Measurements from ENCODE around the gene ESM1.

Gene ESM1

GRCh38 chr5:54988218-54988617 is 2.8 kb upstream of the ESM1 start:
- no peak for TF ChIP-seq CTCF (conservative IDR thresholded peaks at IDR 0.05; ENCODE audit: control insufficient read depth, insufficient read depth, low read depth, low read length)
- DNase-seq (ENCODE audit: low read depth), result no peak

GRCh38 chr5:54986269-54986654 is 869 bp upstream of the ESM1 start:
- no peak for DNase-seq (ENCODE audit: low read depth)
- H3K4me3 ChIP-seq (ENCODE audit: control insufficient read depth, low read depth, low read length), result no peak overlapping the region
- TF ChIP-seq CTCF (conservative IDR thresholded peaks at IDR 0.05; ENCODE audit: control insufficient read depth, insufficient read depth, low read depth, low read length), result no peak

More at GRCh38 chr5:54988218-54988617, 2.8 kb upstream of the ESM1 start:
- H3K4me3 ChIP-seq (ENCODE audit: control insufficient read depth, low read depth, low read length), result no peak overlapping the region

GRCh38 chr5:54981928-54982327 is 3.5 kb downstream of the ESM1 start:
- no peak overlapping the region for H3K4me3 ChIP-seq (ENCODE audit: control insufficient read depth, low read depth, low read length)

GRCh38 chr5:54975701-54976100 is 9.7 kb downstream of the ESM1 start:
- no peak overlapping the region for H3K4me3 ChIP-seq (ENCODE audit: control insufficient read depth, low read depth, low read length)
- DNase-seq (ENCODE audit: low read depth), result no peak
- TF ChIP-seq CTCF (conservative IDR thresholded peaks at IDR 0.05; ENCODE audit: control insufficient read depth, insufficient read depth, low read depth, low read length), result no peak

More at GRCh38 chr5:54981928-54982327, 3.5 kb downstream of the ESM1 start:
- no peak for DNase-seq (ENCODE audit: low read depth)
- TF ChIP-seq CTCF (conservative IDR thresholded peaks at IDR 0.05; ENCODE audit: control insufficient read depth, insufficient read depth, low read depth, low read length), result no peak

- no peak for DNase-seq (ENCODE audit: low read depth)
- peak; percentile 7 for TF ChIP-seq CTCF (conservative IDR thresholded peaks at IDR 0.05; ENCODE audit: control insufficient read depth, insufficient read depth, low read depth, low read length)
- H3K4me3 ChIP-seq (ENCODE audit: control insufficient read depth, low read depth, low read length), result no peak overlapping the region
Observed at GRCh38 chr5:54969856-54970828, 15.3 kb downstream of the ESM1 start.

GRCh38 chr5:54969242-54969641 is 16.2 kb downstream of the ESM1 start:
- no peak overlapping the region for H3K4me3 ChIP-seq (ENCODE audit: control insufficient read depth, low read depth, low read length)
- TF ChIP-seq CTCF (conservative IDR thresholded peaks at IDR 0.05; ENCODE audit: control insufficient read depth, insufficient read depth, low read depth, low read length), result no peak
- no peak for DNase-seq (ENCODE audit: low read depth)
